IMR-90 (cell line): ENCODE results near the gene KDM6A. TPM values are rescaled to one million over a fixed set of nuclear protein-coding genes. Genes with fewer than 3 reads are reported as not detected.

Experiments
- ATAC-seq: fragments of 200-7000 bp; cut with Tn5 transposase; 2 replicates; pipeline ENCODE4 v1.9.1; 2020; ENCODE audit warnings: low read depth, mild to moderate bottlenecking, moderate library complexity
- BruUV-seq: library from RNA; stranded (reverse); fragments of 400-500 nt; replicated peaks from 2 replicates; lab custom pipeline; 2021; lab: Mats Ljungman, UMichigan
- CTCF ChIA-PET: fragments of 300-600 bp; formaldehyde crosslinking; extraction: SDS; loops from one replicate; lab custom pipeline; 2021; ENCODE audit warnings: antibody characterized with exemption; lab: Yijun Ruan, JAX
- POLR2A ChIA-PET: fragments of 300-600 bp; sonication (Branson Sonifier 250); formaldehyde crosslinking; loops from one replicate; lab custom pipeline; 2022; ENCODE audit warnings: antibody characterized with exemption; ENCODE audit not compliant: unreplicated experiment; lab: Charles Lee
- DNase-seq: peaks from one replicate; pipeline ENCODE4 v3.0.0; 2013
- H2AFZ ChIP-seq: replicated peaks from 2 replicates; pipeline ENCODE3; 2013; ENCODE audit warnings: low read length, mild to moderate bottlenecking; ENCODE audit not compliant: poor library complexity
- H2AK5ac ChIP-seq: 2 replicates; pipeline ENCODE4 v1.6.1; 2013; ENCODE audit warnings: low read depth, low read length, inconsistent platforms
- H2AK9ac ChIP-seq: replicated peaks from 2 replicates; pipeline ENCODE3; 2013; ENCODE audit warnings: mild to moderate bottlenecking, low read depth, low read length, moderate library complexity; ENCODE audit not compliant: poor library complexity
- H2BK120ac ChIP-seq: 2 replicates; pipeline ENCODE4 v1.6.1; 2013; ENCODE audit warnings: low read depth, low read length, inconsistent platforms
- H2BK15ac ChIP-seq: 3 replicates; pipeline ENCODE4 v1.6.1; 2013; ENCODE audit warnings: low read depth, low read length, inconsistent platforms
- H2BK20ac ChIP-seq: 2 replicates; pipeline ENCODE4 v1.6.1; 2013; ENCODE audit warnings: low read depth, mild to moderate bottlenecking, inconsistent platforms, low read length, moderate library complexity
- H2BK5ac ChIP-seq: 2 replicates; pipeline ENCODE4 v1.6.1; 2013; ENCODE audit warnings: mild to moderate bottlenecking, low read depth, low read length, inconsistent platforms; ENCODE audit not compliant: poor library complexity, severe bottlenecking
- H3K14ac ChIP-seq: replicated peaks from 2 replicates; pipeline ENCODE4 v1.6.1; 2013; ENCODE audit warnings: low read depth, low read length, inconsistent platforms
- H3K18ac ChIP-seq: 2 replicates; pipeline ENCODE4 v1.6.1; 2013; ENCODE audit warnings: low read depth, low read length, control low read depth
- H3K23ac ChIP-seq: 2 replicates; pipeline ENCODE4 v1.6.1; 2013; ENCODE audit warnings: low read depth, low read length, inconsistent platforms
- H3K27ac ChIP-seq: 2 replicates; pipeline ENCODE4 v1.5.1; 2013; ENCODE audit warnings: mild to moderate bottlenecking, control low read depth, low read length; ENCODE audit not compliant: insufficient read depth
- H3K27me3 ChIP-seq: 2 replicates; pipeline ENCODE4 v1.6.1; 2013; ENCODE audit warnings: low read length; ENCODE audit not compliant: control insufficient read depth, insufficient read depth
- H3K36me3 ChIP-seq: 2 replicates; pipeline ENCODE4 v1.6.1; 2013; ENCODE audit warnings: low read length, mixed read lengths; ENCODE audit not compliant: control insufficient read depth, insufficient read depth
- H3K4ac ChIP-seq: 2 replicates; pipeline ENCODE4 v1.6.1; 2013; ENCODE audit warnings: low read depth, low read length, inconsistent platforms
- H3K4me1 ChIP-seq: 2 replicates; pipeline ENCODE4 v1.6.1; 2013; ENCODE audit warnings: low read length, mixed read lengths; ENCODE audit not compliant: control insufficient read depth, insufficient read depth
- H3K4me2 ChIP-seq: 2 replicates; pipeline ENCODE4 v1.6.1; 2013; ENCODE audit warnings: low read depth, mild to moderate bottlenecking, control low read depth, low read length, moderate library complexity
- H3K4me3 ChIP-seq: 2 replicates; pipeline ENCODE4 v1.5.1; 2013; ENCODE audit warnings: low read depth, mild to moderate bottlenecking, control low read depth, low read length, moderate library complexity; ENCODE audit not compliant: insufficient read depth
- H3K56ac ChIP-seq: 2 replicates; pipeline ENCODE4 v1.6.1; 2013; ENCODE audit warnings: low read length, inconsistent platforms; ENCODE audit not compliant: insufficient read depth; ENCODE audit errors: extremely low read depth
- H3K79me1 ChIP-seq, 2 experiments: 2 replicates each; pipeline ENCODE4 v1.6.1; 2013; ENCODE audit warnings: low read length in 2 of 2, inconsistent platforms in 1 of 2, low read depth in 1 of 2
- H3K9ac ChIP-seq: 2 replicates; pipeline ENCODE4 v1.6.1; 2013; ENCODE audit warnings: low read depth, low read length, control low read depth
- H3K9me1 ChIP-seq: 2 replicates; pipeline ENCODE4 v1.6.1; 2013; ENCODE audit warnings: low read length, inconsistent platforms; ENCODE audit not compliant: insufficient read depth
- H3K9me3 ChIP-seq: 2 replicates; pipeline ENCODE4 v1.6.1; 2013; ENCODE audit warnings: low read length; ENCODE audit not compliant: control insufficient read depth, insufficient read depth
- H4K20me1 ChIP-seq: 2 replicates; pipeline ENCODE4 v1.6.1; 2013; ENCODE audit warnings: low read length, inconsistent platforms; ENCODE audit not compliant: insufficient read depth
- H4K5ac ChIP-seq: 2 replicates; pipeline ENCODE4 v1.6.1; 2013; ENCODE audit warnings: mild to moderate bottlenecking, low read depth, low read length, control low read depth
- H4K8ac ChIP-seq, 2 experiments: 2 replicates each; pipeline ENCODE4 v1.6.1; 2013; ENCODE audit warnings: low read depth in 2 of 2, low read length in 2 of 2, control low read depth in 1 of 2, inconsistent platforms in 1 of 2
- H4K91ac ChIP-seq: 2 replicates; pipeline ENCODE4 v1.6.1; 2013; ENCODE audit warnings: low read depth, low read length, inconsistent platforms; ENCODE audit not compliant: insufficient read depth
- BHLHE40 ChIP-seq: fragments of 150-350 bp; IDR thresholded peaks from 2 replicates; pipeline ENCODE4 v1.6.1; 2016; ENCODE audit warnings: mild to moderate bottlenecking, low read depth, low read length
- MXI1 ChIP-seq: IDR thresholded peaks from 2 replicates; pipeline ENCODE4 v1.6.1; 2012; ENCODE audit warnings: low read depth, mild to moderate bottlenecking, low read length, moderate library complexity, borderline replicate concordance
- WGBS, 2 experiments: methylation state at CpG; one replicate each; pipeline versions ENCODE4 v1.1.5 to v1.1.7; 2013; ENCODE audit warnings: missing lambda C conversion rate in 2 of 2; ENCODE audit not compliant: insufficient read length in 1 of 2; ENCODE audit errors: extremely low coverage in 2 of 2; 5-methylcytosine and 5-hydroxymethylcytosine counted together
- dilution Hi-C: fragments of 300-500 bp; cut with HindIII; formaldehyde crosslinking; loops from one replicate; pipeline ENCODE4 v1.14.3; 2018; ENCODE audit warnings: low sequenced_read_pairs; ENCODE audit not compliant: unreplicated experiment
- in situ Hi-C: fragments of 300-500 bp; cut with MboI; formaldehyde crosslinking; loops from 3 replicates; pipeline ENCODE4 v1.14.3; 2019; ENCODE audit warnings: low sequenced_read_pairs, inconsistent platforms, mixed read lengths
- intact Hi-C: fragments of 100-400 bp; cut with micrococcal nuclease; formaldehyde crosslinking; loops from 2 replicates; pipeline ENCODE4 v1.10.0; 2022
- polyA plus RNA-seq, 3 experiments: library from polyadenylated mRNA; depleted of rRNA; stranded (reverse); fragments of >200 nt; gene quantifications; 2 replicates each; pipeline ENCODE4 v1.2.3, GENCODE V29; 2012; ENCODE audit warnings: low replicate concordance in 1 of 3
- total RNA-seq: library from RNA; depleted of rRNA; stranded (reverse); fragments of >200 nt; gene quantifications from 2 replicates; pipeline ENCODE4 v1.2.3, GENCODE V29; 2012

KDM6A gene
- total and polyA plus RNA-seq, 2 of the 4 experiments (the other 2 are of a cell fraction) = 11.7 to 24.9 TPM

DNA sequence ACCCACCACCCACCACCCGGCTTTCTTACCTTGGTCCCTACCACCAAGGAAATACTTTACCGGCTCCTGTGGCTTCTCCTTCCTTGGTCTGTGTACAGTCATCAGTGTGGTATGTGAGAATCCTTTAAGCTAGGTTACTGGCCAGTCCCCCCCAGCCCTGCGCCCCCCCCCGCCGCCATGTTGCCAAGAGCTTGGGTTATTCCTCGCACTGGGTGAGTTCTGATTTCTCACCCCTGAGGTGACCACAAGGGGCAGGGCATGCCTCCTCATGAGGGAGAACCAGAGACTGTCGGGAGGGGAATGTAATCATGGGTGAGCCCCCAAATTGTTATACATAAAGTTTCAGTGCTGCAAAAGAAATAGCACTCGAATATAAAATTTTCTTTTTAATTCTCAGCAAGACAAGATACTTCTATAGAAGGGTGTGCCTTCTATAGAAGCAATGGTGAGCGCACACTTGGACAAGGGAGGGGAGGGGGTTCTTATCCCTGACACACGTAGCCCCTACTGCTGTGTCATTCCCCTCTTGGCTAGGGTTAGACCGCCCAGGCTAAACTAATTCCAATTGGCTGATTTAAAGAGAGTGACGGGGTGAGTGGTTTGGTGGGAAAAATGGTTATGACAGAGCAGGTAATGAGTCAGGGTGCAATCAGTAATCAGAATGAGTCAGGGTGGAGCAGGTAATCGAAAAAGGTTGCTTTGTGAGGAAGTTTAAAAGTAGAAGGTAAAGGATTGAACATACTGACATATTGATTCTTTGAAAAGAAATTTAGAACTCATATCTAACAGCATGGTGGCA, 133.2 kb downstream of the KDM6A start:
- Histone ChIP-seq H3K79me1 (peaks cover 10 to 28% of the 10 kb centered on the region in 2 experiments; a peak in 3 of 4 replicates), H2BK5ac (no peak overlapping the region), H3K27ac (no peak overlapping the region), H3K23ac (no peak overlapping the region), H4K8ac (no peak overlapping the region), H3K27me3 (no peaks in the 10 kb centered on the region), H3K9me3 (peaks cover 3% of the 10 kb centered on the region), H3K36me3 (no peaks in the 10 kb centered on the region), H3K4me1 (peaks cover 2% of the 10 kb centered on the region; the same call in 1 of the 2 replicates), H2BK15ac (no peak overlapping the region), H3K9ac (no peak overlapping the region), H2AFZ (no peak overlapping the region), H2AK5ac (no peak overlapping the region), H3K4me2 (no peak overlapping the region), H3K56ac (no peak overlapping the region), H3K9me1 (no peaks in the 10 kb centered on the region), H3K4me3 (no peak overlapping the region), H2BK120ac (no peak overlapping the region), H2AK9ac (no peak overlapping the region), H3K4ac (no peak overlapping the region), H4K91ac (no peak overlapping the region), H3K14ac (no peak overlapping the region), H4K20me1 (peaks cover 10% of the 10 kb centered on the region; the same call in 1 of the 2 replicates), H2BK20ac (no peak overlapping the region), H4K5ac (no peak overlapping the region), H3K18ac (no peak overlapping the region)
- TF ChIP-seq MXI1 (no peak), BHLHE40 (no peak)
- DNase-seq = peak; percentile 29
- BruUV-seq = no TSS peak
- in situ Hi-C loops (no loop called here), dilution Hi-C loops (no loop called here), intact Hi-C loops (no loop called here)
- ChIA-PET POLR2A (no interaction called here), CTCF (no interaction called here)
- ATAC-seq = no peak
- WGBS, 2 experiments = 100% methylated on average over 2 of the region's 13 CpGs; no CpG with 5 or more reads in 1 of the 2 experiments
